GM10248 (cell line): ENCODE results near the gene SREBF2.
"Not testable (repeated sequence)": the region's sequence is repeated elsewhere in the genome, so short reads cannot be mapped to it uniquely, and the experiment has no call there.

Source experiments
- CTCF ChIA-PET: fragments of 300-600 bp; sonication (Branson Sonifier 250); formaldehyde crosslinking; extraction: SDS; loops from one replicate; lab custom pipeline; 2021; ENCODE audit warnings: antibody characterized with exemption; lab: Yijun Ruan, JAX
- POLR2A ChIA-PET: fragments of 350-650 bp; sonication (Branson Sonifier 250); formaldehyde crosslinking; extraction: SDS; loops from one replicate; lab custom pipeline; 2020; ENCODE audit warnings: antibody characterized with exemption; lab: Yijun Ruan, JAX
- DNase-seq: peaks from one replicate; pipeline ENCODE4 v3.0.0; 2012; ENCODE audit errors: extremely low spot score
- TF ChIP-seq, protein P1 (sequence below): IDR thresholded peaks from 2 replicates; pipeline ENCODE4 v1.5.1; 2012; ENCODE audit warnings: mild to moderate bottlenecking, low read depth; ENCODE audit errors: extremely low read depth, missing control alignments, control extremely low read depth

Gene SREBF2

DNA sequence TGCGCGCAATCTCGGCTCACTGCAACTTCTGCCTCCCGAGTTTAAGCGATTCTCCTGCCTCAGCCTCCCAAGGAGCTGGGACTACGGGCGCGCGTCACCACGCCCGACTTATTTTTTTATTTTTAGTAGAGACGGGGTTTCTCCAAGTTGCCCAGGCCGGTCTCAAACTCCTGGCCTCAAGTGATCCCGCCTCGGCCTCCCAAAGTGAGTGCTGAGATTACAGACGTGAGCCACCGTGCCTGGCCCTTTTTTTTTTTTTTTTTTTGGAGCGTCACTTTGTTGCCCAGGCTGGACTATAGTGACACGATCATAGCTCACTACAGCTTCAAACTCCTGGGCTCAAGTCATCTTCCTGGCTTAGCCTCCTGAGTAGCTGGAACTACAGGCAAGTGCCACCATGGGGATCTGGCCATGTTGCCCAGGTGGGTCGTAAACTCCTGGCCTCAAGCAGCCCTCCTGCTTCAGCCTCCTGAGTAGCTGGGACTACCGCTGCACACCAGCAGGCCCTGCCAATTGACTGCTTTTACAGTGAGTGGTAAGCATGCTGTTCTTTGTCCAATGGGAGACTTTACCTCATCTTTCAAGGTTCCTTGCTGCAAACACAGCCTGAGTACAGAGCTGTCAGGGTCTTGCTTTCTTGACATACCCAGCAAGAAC lies 114.6 kb downstream of the SREBF2 start:
- no peak for DNase-seq
- POLR2A ChIA-PET, result interaction anchor here (0.7 to 1.1 kb wide), 5 partner anchors 11 to 143 kb away, joined by 3 to 5 read pairs (median 3); partner anchors contain the start of gene NDUFA6
- TF ChIP-seq, protein P1, sequence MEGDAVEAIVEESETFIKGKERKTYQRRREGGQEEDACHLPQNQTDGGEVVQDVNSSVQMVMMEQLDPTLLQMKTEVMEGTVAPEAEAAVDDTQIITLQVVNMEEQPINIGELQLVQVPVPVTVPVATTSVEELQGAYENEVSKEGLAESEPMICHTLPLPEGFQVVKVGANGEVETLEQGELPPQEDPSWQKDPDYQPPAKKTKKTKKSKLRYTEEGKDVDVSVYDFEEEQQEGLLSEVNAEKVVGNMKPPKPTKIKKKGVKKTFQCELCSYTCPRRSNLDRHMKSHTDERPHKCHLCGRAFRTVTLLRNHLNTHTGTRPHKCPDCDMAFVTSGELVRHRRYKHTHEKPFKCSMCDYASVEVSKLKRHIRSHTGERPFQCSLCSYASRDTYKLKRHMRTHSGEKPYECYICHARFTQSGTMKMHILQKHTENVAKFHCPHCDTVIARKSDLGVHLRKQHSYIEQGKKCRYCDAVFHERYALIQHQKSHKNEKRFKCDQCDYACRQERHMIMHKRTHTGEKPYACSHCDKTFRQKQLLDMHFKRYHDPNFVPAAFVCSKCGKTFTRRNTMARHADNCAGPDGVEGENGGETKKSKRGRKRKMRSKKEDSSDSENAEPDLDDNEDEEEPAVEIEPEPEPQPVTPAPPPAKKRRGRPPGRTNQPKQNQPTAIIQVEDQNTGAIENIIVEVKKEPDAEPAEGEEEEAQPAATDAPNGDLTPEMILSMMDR, result no peak
- CTCF ChIA-PET, result interaction anchor here (0.9 to 8.2 kb wide), 10 partner anchors 10 to 496 kb away, joined by 3 to 53 read pairs (median 6); partner anchors contain the start of genes MEI1, NDUFA6 and TNFRSF13C

DNA sequence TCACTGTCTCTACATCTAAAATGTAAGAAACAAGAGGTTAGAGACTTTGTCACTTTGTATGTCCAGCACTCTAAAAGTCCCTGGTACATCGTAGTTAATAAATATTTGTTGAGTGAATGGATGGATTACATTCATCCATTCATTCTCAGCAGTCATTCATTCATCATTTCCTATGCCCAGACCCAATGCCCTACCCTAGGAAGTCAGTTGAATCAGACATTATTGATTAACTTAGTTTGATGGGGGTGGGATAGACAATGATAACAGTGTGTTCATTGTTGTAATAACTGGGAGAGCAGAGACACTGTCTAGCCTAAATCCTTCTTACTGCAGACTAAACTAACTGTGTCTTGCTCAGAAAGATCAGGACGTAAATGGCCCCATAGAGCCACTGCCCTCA lies 115.2 kb downstream of the SREBF2 start:
- CTCF ChIA-PET, result interaction anchor here (1.4 to 8.2 kb wide), 8 partner anchors 9 to 251 kb away, joined by 3 to 53 read pairs (median 6); partner anchors contain the start of genes MEI1, NDUFA6 and TNFRSF13C

DNA sequence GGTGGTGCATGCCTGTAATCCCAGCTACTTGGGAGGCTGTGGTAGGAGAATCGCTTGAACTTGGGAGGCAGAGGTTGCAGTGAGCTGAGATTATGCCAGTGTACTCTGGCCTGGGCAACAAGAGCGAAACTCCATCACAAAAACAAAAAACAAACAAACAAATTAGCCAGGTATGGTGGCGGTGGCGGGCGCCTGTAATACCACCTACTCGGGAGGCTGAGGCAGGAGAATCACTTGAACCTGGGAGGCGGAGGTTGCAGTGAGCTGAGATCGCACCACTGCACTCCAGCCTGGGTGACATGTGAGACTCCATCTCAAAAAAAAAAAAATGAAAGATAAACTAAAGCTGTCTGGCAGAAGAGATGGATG lies 116.0 kb downstream of the SREBF2 start:
- DNase-seq, result not testable (repeated sequence)
- CTCF ChIA-PET, result interaction anchor here (1.4 to 8.2 kb wide), 9 partner anchors 8 to 251 kb away, joined by 3 to 53 read pairs (median 5); partner anchors contain the start of genes MEI1 and TNFRSF13C
- POLR2A ChIA-PET, result interaction anchor here (1.1 kb wide), 1 partner anchor 9 kb away, joined by 3 read pairs; no protein-coding TSS in a partner anchor

More for the DNA sequence above, 115.2 kb downstream of the SREBF2 start:
- TF ChIP-seq, protein P1, result no peak
- no peak for DNase-seq
- POLR2A ChIA-PET, result interaction anchor here (1.1 kb wide), 1 partner anchor 9 kb away, joined by 3 read pairs; no protein-coding TSS in a partner anchor

DNA sequence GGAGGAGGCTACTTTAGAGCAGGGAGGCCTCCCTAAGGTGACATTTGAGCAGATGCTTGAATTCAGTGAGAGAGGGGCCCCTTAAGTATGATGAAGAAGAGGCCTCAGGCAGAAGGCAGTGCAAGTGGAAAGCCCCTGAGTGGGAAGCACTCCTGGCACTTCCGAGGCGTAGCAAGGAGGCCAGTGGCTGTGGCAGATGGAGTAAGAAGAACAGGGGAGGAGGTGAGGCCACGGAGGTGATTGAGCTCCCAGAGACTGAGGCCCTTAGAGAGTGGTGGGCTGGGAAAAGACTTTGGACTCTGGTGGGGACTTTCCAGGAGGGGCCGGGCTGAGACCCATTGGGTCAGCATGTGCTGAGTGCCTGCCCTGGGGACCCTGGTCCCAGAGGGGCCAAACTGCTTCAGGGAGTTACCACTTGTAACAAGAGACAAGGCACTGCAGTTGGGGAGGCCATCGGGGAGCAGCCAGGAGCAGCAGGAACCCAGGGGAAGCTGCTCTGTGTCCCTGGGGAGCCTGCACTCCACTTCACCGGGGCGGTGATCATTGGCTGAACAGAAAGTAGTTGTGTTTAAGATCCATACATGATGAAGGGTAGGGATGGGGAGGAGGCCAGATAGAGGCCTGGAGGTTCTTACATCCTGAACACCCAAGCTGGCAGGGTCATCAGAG lies 116.5 kb downstream of the SREBF2 start:
- DNase-seq, result no peak
- TF ChIP-seq, protein P1, result no peak
- ChIA-PET CTCF (interaction anchor here (1.2 to 8.2 kb wide), 11 partner anchors 8 to 524 kb away, joined by 3 to 53 read pairs (median 5); partner anchors contain the start of gene MEI1), POLR2A (interaction anchor here (0.7 to 1.1 kb wide), 2 partner anchors 10 to 48 kb away, joined by 3 to 5 read pairs; no protein-coding TSS in a partner anchor)

DNA sequence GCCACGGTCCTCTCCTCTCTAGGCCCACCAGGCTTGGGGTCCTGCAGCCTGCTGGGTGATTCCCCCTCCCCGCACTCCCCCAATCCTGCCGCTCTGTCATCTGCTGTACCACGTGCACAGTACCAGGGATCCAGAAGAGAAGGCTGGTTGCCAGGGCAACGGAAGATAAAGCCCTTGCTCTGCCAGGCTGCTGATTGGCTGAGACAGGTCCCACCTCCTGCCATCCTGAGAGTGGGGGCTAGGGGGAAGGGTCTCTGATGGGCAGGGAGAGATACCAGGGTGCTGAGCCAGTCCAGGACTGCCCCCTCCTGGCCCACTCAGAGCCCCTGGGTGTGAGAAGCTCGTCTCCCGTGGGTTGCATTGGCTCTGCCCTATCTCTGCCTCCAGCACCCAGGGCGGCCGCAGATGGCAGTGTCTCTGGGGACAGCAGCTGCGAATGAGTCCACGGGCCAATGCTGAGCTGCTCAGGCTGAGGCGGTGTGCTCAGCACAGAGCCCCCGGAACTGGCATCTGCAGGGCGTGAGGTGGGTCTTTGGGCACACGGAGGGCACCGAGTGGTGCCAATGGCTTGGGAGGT lies 119.1 kb downstream of the SREBF2 start, which contains the start of gene SMIM45:
Gene SMIM45, plus strand, starts transcription at position 253 of the 577 bp plus-strand sequence.
- ChIA-PET CTCF (interaction anchor here (1.0 to 8.2 kb wide), 4 partner anchors 11 to 255 kb away, joined by 3 to 53 read pairs (median 14); partner anchors contain the start of gene MEI1), POLR2A (no interaction called here)
- no peak for DNase-seq
- TF ChIP-seq, protein P1, result no peak

DNA sequence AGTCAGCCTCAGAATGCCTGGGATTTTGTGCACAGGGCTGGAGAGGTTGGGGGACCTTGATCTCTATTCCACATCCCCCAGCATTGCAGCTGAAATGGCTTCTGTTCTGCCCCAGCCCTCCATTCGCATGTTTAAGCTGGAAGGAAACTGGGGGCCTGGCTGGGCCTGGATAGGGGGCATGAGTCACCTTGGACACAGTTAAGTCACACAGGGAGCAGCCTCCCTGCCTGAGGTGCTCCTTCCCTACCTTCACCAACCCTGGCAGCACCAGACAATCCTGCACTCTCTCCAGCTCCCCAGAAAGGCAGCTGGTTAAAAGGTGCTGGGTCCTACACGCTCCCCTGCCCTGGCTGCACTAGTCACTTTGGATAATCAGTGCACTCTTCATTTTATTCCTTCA lies 119.8 kb downstream of the SREBF2 start:
- TF ChIP-seq, protein P1, result no peak
- ChIA-PET CTCF (interaction anchor here (1.0 to 8.2 kb wide), 5 partner anchors 12 to 255 kb away, joined by 3 to 53 read pairs (median 3); partner anchors contain the start of gene MEI1), POLR2A (no interaction called here)

More for the DNA sequence above, 119.8 kb downstream of the SREBF2 start:
- DNase-seq, result no peak
